ENCODE results near the gene MAP3K7CL.

The MAP3K7CL gene

DNA sequence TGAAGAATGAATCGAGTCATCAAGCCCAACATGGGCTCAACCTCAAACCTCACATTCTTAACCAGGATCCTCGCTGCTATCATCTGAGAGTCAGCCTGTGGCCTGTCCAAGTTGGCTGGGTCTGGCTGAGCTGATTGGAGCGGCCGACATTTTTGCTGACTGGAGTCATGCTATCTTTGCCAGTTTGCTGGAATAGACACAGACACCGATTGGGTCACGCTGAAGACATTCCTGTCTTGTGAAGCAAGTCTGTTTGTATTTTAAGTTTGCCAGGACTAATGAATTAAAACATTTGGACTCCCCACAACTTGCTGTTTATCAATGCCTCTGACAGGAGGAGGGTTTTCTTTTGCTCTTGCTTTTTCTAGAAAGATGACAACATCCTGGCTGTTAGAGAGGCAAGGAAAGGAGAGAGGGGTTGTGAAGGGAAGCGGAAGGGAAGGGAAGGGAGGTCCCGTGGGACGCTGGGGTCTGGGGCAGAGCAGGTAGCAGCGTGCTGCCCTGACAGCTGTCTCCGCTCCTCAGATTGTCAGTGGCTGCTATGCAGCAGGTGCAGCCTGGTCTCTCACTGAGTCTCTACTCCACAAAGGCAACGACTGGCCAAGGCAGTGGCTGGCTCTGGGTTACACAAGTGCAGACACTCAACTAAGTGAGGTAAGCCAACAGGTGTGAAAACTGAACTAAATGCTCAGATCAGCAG lies at the start of gene MAP3K7CL:
Gene MAP3K7CL (plus strand): TSS at position 375 of the 700 bp plus-strand sequence. CDS start 2,701 bp downstream, outside the sequence.
- TF ChIP-seq, protein P1, sequence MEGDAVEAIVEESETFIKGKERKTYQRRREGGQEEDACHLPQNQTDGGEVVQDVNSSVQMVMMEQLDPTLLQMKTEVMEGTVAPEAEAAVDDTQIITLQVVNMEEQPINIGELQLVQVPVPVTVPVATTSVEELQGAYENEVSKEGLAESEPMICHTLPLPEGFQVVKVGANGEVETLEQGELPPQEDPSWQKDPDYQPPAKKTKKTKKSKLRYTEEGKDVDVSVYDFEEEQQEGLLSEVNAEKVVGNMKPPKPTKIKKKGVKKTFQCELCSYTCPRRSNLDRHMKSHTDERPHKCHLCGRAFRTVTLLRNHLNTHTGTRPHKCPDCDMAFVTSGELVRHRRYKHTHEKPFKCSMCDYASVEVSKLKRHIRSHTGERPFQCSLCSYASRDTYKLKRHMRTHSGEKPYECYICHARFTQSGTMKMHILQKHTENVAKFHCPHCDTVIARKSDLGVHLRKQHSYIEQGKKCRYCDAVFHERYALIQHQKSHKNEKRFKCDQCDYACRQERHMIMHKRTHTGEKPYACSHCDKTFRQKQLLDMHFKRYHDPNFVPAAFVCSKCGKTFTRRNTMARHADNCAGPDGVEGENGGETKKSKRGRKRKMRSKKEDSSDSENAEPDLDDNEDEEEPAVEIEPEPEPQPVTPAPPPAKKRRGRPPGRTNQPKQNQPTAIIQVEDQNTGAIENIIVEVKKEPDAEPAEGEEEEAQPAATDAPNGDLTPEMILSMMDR (conservative IDR thresholded peaks at IDR 0.05; ENCODE audit: low read depth) = no peak
- peak within 1 kb of the TSS; percentile 63 for H3K27ac ChIP-seq
- POLR2A ChIA-PET (ENCODE audit: low non-redundant PET) = no interaction called here
- CTCF ChIA-PET = no interaction called here
- peak; percentile 30 for DNase-seq (ENCODE audit: low spot score)

DNA sequence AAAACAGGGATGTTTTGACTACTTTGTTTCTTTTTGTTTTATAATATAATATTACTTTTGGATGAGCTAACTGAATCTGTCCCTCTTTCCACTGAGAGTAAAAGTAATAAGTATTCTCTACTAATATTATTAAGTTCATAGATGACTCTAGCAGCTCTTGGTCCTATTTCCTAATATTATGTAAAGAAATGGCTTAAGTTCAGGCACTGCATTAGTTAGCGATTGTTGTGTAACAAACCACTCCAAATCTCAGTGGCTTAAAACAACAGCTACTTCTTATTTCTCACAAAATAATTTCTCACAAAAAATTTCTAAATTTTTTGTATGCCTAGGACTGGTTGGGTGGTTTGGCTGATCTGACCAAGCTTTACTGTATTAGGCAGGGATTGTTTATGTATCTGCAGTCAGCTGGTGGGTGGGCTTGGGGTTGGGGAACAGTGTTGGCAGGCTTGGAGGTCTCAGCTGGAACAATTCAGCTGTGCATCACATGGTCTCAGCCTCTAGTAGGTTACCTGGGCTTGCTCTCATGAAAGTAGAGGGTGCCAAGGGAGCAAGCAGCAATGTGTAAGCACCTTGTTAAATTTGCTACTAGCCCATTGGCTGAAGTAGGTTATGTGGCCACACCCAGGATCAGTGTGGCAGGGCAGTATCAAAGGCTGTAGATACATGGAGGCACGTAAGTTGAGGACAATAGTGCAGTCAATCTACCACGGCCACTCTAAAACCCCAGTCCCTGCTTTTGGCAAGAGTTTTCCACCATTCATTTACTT lies 48.2 kb upstream of the MAP3K7CL start:
- ChIA-PET CTCF (no interaction called here), POLR2A (ENCODE audit: low non-redundant PET) (no interaction called here)
- no peak for DNase-seq (ENCODE audit: low spot score)

DNA sequence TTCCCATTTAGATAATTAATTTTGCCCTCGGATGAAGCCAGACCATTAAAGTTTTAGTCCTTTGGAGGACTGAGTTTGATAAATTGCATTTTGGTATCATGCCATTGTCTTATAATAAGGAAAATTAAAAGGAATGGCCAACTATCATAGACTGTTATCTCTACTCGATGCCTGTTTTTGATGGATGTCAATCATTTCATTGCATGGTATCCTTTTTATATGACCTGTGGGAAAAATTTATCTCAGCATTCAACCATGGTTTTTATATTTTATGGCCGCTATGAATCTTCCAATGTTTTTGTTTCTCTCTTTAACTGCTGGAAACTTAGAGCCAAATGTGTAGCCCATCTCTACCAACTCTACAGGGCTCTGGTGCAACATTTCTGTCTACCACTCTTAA lies 47.1 kb upstream of the MAP3K7CL start:
- no peak for DNase-seq (ENCODE audit: low spot score)
- H3K27ac ChIP-seq = no peak overlapping the region
- ChIA-PET CTCF (interaction anchor here (0.6 kb wide), 1 partner anchor 88 kb away, joined by 3 read pairs; no protein-coding TSS in a partner anchor), POLR2A (ENCODE audit: low non-redundant PET) (no interaction called here)
- TF ChIP-seq, protein P1 (conservative IDR thresholded peaks at IDR 0.05; ENCODE audit: low read depth) = no peak

More for the DNA sequence above, 48.2 kb upstream of the MAP3K7CL start:
- TF ChIP-seq, protein P1 (conservative IDR thresholded peaks at IDR 0.05; ENCODE audit: low read depth) = no peak
- no peak overlapping the region for H3K27ac ChIP-seq

- TF ChIP-seq, protein P1 (conservative IDR thresholded peaks at IDR 0.05; ENCODE audit: low read depth) = no peak
- ChIA-PET POLR2A (ENCODE audit: low non-redundant PET) (no interaction called here), CTCF (no interaction called here)
- no peak for DNase-seq (ENCODE audit: low spot score)
- H3K27ac ChIP-seq = no peak overlapping the region
These were observed 46.1 kb upstream of the MAP3K7CL start for GRCh38 chr21:29084372-29084771.

- TF ChIP-seq, protein P1 (conservative IDR thresholded peaks at IDR 0.05; ENCODE audit: low read depth) = no peak
- ChIA-PET CTCF (no interaction called here), POLR2A (ENCODE audit: low non-redundant PET) (no interaction called here)
- no peak overlapping the region for H3K27ac ChIP-seq
- no peak for DNase-seq (ENCODE audit: low spot score)
These were observed 45.2 kb upstream of the MAP3K7CL start for GRCh38 chr21:29085106-29085752.

DNA sequence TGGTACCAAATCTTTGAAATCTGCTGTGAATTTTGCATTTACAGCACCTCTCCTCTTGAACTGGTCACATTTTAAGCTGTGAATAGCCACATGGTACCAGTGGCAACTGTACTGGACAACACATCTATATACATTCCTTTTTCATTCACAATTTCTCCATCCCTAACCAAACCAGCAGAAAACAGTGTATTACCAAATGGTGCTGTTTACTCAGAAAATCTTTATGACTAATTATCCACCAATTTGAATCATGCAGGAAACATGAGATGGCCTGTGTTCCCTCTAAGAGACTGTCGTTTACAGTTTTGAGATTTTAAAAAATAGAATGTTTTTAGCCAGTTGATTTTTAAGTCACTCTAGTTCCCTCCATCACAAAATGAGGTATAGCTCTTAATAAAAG lies 39.4 kb upstream of the MAP3K7CL start:
- ChIA-PET CTCF (interaction anchor here (0.7 to 1.2 kb wide), 2 partner anchors 33 to 759 kb away, joined by 3 to 4 read pairs; no protein-coding TSS in a partner anchor), POLR2A (ENCODE audit: low non-redundant PET) (no interaction called here)
- TF ChIP-seq, protein P1 (conservative IDR thresholded peaks at IDR 0.05; ENCODE audit: low read depth) = no peak
- peak; percentile 83 for DNase-seq (ENCODE audit: low spot score)
- peak overlapping the region; percentile 69 for H3K27ac ChIP-seq

Data from RWPE1 (cell line).